ENCODE results near the gene ITGB1.

DNA sequence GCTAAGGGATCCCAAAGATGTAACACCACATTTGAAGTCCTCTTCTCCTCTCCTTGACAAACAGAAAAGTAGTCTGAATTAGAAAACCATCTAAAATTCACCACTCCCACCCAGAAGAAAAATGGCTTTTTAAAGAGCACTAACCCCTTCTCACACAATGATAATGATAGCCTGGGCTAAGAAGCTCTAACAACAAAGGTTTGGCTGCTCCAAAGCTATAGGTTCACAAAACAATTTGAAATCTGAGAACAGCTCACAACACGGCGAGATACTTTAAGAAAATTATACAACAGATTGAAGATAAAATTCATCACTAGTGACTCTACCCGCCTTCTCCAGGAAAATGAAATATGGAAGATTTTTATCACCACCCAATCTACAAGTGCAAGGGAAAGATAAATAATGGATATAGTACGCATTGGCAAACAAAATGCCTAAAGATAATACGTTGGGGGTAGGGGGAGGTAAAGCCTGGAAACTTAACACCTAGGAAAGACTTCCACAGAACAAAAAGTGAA lies 7.4 kb downstream of the ITGB1 start:
- TF ChIP-seq, protein P1, sequence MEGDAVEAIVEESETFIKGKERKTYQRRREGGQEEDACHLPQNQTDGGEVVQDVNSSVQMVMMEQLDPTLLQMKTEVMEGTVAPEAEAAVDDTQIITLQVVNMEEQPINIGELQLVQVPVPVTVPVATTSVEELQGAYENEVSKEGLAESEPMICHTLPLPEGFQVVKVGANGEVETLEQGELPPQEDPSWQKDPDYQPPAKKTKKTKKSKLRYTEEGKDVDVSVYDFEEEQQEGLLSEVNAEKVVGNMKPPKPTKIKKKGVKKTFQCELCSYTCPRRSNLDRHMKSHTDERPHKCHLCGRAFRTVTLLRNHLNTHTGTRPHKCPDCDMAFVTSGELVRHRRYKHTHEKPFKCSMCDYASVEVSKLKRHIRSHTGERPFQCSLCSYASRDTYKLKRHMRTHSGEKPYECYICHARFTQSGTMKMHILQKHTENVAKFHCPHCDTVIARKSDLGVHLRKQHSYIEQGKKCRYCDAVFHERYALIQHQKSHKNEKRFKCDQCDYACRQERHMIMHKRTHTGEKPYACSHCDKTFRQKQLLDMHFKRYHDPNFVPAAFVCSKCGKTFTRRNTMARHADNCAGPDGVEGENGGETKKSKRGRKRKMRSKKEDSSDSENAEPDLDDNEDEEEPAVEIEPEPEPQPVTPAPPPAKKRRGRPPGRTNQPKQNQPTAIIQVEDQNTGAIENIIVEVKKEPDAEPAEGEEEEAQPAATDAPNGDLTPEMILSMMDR (IDR thresholded peaks at IDR 0.05), result no peak
- TF ChIP-seq POLR2A (IDR thresholded peaks at IDR 0.05), result no peak
